K562 (cell line): ENCODE measurements around the gene IPO13. TPM values are rescaled to one million over a fixed set of nuclear protein-coding genes. Genes with fewer than 3 reads are reported as not detected.
A peak's percentile ranks its signal among the peaks of the same experiment; 100 is the strongest.

Experiments
- ATAC-seq: fragments of 200-7000 bp; cut with Tn5 transposase; 3 replicates; pipeline ENCODE4 v1.9.1; 2020; ENCODE audit warnings: moderate library complexity
- BruUV-seq: library from RNA; stranded (reverse); fragments of 400-500 nt; replicated peaks from 2 replicates; lab custom pipeline; 2021; lab: Mats Ljungman, UMichigan
- CTCF ChIA-PET: fragments of 300-600 bp; formaldehyde crosslinking; extraction: SDS; loops from one replicate; lab custom pipeline; 2021; ENCODE audit warnings: low intra/inter-chr PET ratio; lab: Yijun Ruan, JAX
- POLR2A ChIA-PET: fragments of 300-600, 350-650 bp; sonication (Branson Sonifier 250); formaldehyde crosslinking; extraction: SDS; loops from one replicate; lab custom pipeline; 2021; ENCODE audit warnings: antibody characterized with exemption, inconsistent platforms; lab: Yijun Ruan, JAX
- DNase-seq, 4 experiments: peaks; one replicate each; pipeline versions ENCODE4 v3.0.0 to v3.0.0-alpha.2; 2011 to 2018; ENCODE audit warnings: low spot score in 3 of 4, mixed read lengths in 3 of 4; ENCODE audit errors: extremely low read depth in 1 of 4
- FAIRE-seq: peaks from 2 replicates; lab custom pipeline; 2011; peaks lifted over from hg19 to GRCh38; lab: Jason Lieb, UNC
- H2AFZ ChIP-seq: 2 replicates; pipeline ENCODE4 v1.6.0; 2011; ENCODE audit warnings: low read depth, low read length, control low read depth, inconsistent platforms
- H3K27ac ChIP-seq: fragments of 200-600 bp; 3 replicates; pipeline ENCODE4 v1.8.0; 2011; ENCODE audit warnings: low read depth, mild to moderate bottlenecking, control low read depth, inconsistent platforms, low read length, moderate library complexity, mixed read lengths; ENCODE audit errors: extremely low read depth
- H3K27me3 ChIP-seq, 2 experiments: fragments of 300-600 bp in 1 of 2; 2 replicates in 1 of 2; 3 replicates in 1 of 2; pipeline versions ENCODE4 v1.6.0 to v1.8.0; 2011; ENCODE audit warnings: inconsistent platforms in 2 of 2, low read length in 2 of 2, mild to moderate bottlenecking in 1 of 2, mixed read lengths in 1 of 2, moderate library complexity in 1 of 2; ENCODE audit not compliant: control insufficient read depth in 2 of 2, insufficient read depth in 2 of 2
- H3K36me3 ChIP-seq: fragments of 300-600 bp; 3 replicates; pipeline ENCODE4 v1.8.0; 2011; ENCODE audit warnings: mild to moderate bottlenecking, low read length, inconsistent platforms; ENCODE audit not compliant: control insufficient read depth, insufficient read depth
- H3K4me1 ChIP-seq, 2 experiments: fragments of 200-600 bp in 1 of 2; replicated peaks in 1 of 2; 2 replicates in 1 of 2; 3 replicates in 1 of 2; pipeline versions ENCODE4 v1.5.1 to v1.8.0; 2011; ENCODE audit warnings: inconsistent platforms in 2 of 2, low read length in 2 of 2, mild to moderate bottlenecking in 1 of 2, mixed read lengths in 1 of 2, moderate library complexity in 1 of 2; ENCODE audit not compliant: control insufficient read depth in 2 of 2, insufficient read depth in 2 of 2
- H3K4me2 ChIP-seq: 2 replicates; pipeline ENCODE4 v1.6.1; 2011; ENCODE audit warnings: low read length, control low read depth, inconsistent platforms, mixed read lengths; ENCODE audit not compliant: insufficient read depth
- H3K4me3 ChIP-seq: fragments of 200-600 bp; sonication (generic), shearing (Covaris generic); 2 replicates; pipeline ENCODE4 v1.5.1; 2016; ENCODE audit warnings: control low read depth, inconsistent platforms
- H3K79me2 ChIP-seq: fragments of 200-600 bp; 3 replicates; pipeline ENCODE4 v1.8.0; 2011; ENCODE audit warnings: low read length, inconsistent platforms; ENCODE audit not compliant: control insufficient read depth, insufficient read depth
- H3K9ac ChIP-seq, 2 experiments: 2 replicates each; pipeline versions ENCODE4 v1.6.0 to v1.6.1; 2011; ENCODE audit warnings: low read depth in 2 of 2, low read length in 2 of 2, control low read depth in 1 of 2, inconsistent platforms in 1 of 2, mild to moderate bottlenecking in 1 of 2, mixed read lengths in 1 of 2; ENCODE audit not compliant: insufficient read depth in 1 of 2
- H3K9me1 ChIP-seq: one replicate; pipeline ENCODE4 v1.6.0; 2011; ENCODE audit warnings: inconsistent platforms, mild to moderate bottlenecking, low read length, moderate library complexity; ENCODE audit not compliant: control insufficient read depth, insufficient read depth
- H3K9me3 ChIP-seq: replicated peaks from 2 replicates; pipeline ENCODE4 v1.5.1; 2011; ENCODE audit warnings: low read depth, low read length, inconsistent platforms; ENCODE audit not compliant: control insufficient read depth, insufficient read depth
- H4K20me1 ChIP-seq: replicated peaks from 2 replicates; pipeline ENCODE4 v1.6.1; 2011; ENCODE audit warnings: low read length, inconsistent platforms, mixed read lengths; ENCODE audit not compliant: control insufficient read depth, insufficient read depth
- RBM14 ChIP-seq: fragments of 200-400 bp; formaldehyde crosslinking; IDR thresholded peaks from 2 replicates; pipeline ENCODE4 v1.6.1; 2018; ENCODE audit warnings: low read depth, mild to moderate bottlenecking, low read length, moderate library complexity, borderline replicate concordance; ENCODE audit not compliant: insufficient read depth
- SIN3B ChIP-seq: fragments of 450-650 bp; IDR thresholded peaks from 2 replicates; pipeline ENCODE4 v1.6.1; 2017; ENCODE audit warnings: low read depth, mild to moderate bottlenecking, moderate library complexity
- ZNF232 ChIP-seq: sonication (generic); formaldehyde crosslinking; IDR thresholded peaks from 2 replicates; pipeline ENCODE4 v1.8.0; 2022; ENCODE audit warnings: mild to moderate bottlenecking, missing genetic modification reagents
- ZNF589 ChIP-seq: fragments of 200-800 bp; sonication (Bioruptor generic); IDR thresholded peaks from 2 replicates; pipeline ENCODE4 v1.6.1; 2016; ENCODE audit warnings: low read depth, missing genetic modification characterization, missing compliant biosample characterization
- WGBS: fragments of 100-300 bp; shearing (Covaris generic); methylation state at CpG from one replicate; pipeline ENCODE4 v1.1.6; 2016; ENCODE audit warnings: low coverage, mixed read lengths; ENCODE audit not compliant: insufficient coverage; ENCODE audit errors: missing lambda C conversion rate; 5-methylcytosine and 5-hydroxymethylcytosine counted together
- in situ Hi-C: fragments of 300-500 bp; cut with MboI; formaldehyde crosslinking; loops from 4 replicates; pipeline ENCODE4 v1.15.0; 2018; ENCODE audit warnings: inconsistent platforms, mixed read lengths
- intact Hi-C: fragments of 100-400 bp; cut with micrococcal nuclease; formaldehyde crosslinking; loops from 2 replicates; pipeline ENCODE4 v1.14.2; 2022
- polyA plus RNA-seq, 8 experiments: library from polyadenylated mRNA; depleted of rRNA in 4 of 8; stranded (reverse) in 5 of 8; unstranded in 3 of 8; fragments of >200 nt; fragmentation: Nextera tagmentation in 2 of 8; fragmentation: Illumina TruSeq in 1 of 8; extraction: Ambion mirVana in 2 of 8; extraction: Trizol in 1 of 8; gene quantifications; 2 replicates each; pipeline versions ENCODE4 v1.2.1 to v1.2.3, GENCODE V29; 2011 to 2014; ENCODE audit warnings: inconsistent platforms in 1 of 8, missing spikeins in 1 of 8
- total RNA-seq, 7 experiments: library from RNA; depleted of rRNA in 6 of 7; stranded (reverse); fragments of >200 nt in 6 of 7; fragmentation: Illumina TruSeq in 2 of 7; extraction: Trizol in 2 of 7; gene quantifications; 2 replicates each; pipeline versions ENCODE4 v1.2.1 to v1.2.3, GENCODE V29; 2011 to 2021; ENCODE audit warnings: low replicate concordance in 1 of 7

Gene IPO13
- total and polyA plus RNA-seq, 9 of the 15 experiments (the other 6 are each of a cell fraction or from before 2014, with no cell fraction given), result 7.0 to 30.8 (median 16.2) TPM

DNA sequence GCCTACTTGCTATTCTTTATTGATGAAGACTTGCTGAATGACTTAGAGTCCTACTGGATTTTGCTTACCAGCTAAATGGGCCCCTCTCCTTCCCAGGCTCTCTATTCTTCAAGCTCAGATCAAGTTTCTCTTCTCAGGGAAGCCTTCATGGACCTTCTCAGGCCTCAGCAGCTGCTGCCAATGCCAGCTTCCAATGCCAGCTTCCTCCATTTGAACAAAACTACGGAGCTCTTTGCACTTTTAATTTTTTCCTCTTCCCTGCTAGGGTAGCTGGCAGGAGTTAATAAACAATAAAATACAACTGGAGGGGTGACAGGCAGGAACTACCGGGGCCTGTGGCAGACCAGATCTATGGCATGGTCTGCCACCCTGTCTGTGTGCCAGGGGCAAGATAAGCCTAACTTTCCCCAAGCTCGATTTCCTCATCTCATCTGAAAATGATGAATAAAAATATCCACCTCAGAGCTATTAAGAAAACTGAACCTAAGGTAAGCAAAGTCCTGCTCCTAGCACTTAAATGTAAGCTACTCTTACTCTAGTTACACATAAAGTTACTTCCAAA, 995 bp upstream of the IPO13 start:
- H3K4me3 ChIP-seq, result peak overlapping the region; percentile 60
- CTCF ChIA-PET, result interaction anchor here (0.8 to 1.7 kb wide), 3 partner anchors 11 to 415 kb away, joined by 4 to 7 read pairs (median 4); partner anchors contain the start of genes ARTN and PTPRF
- no peak for ATAC-seq
- no peak for DNase-seq
- no peaks in the 10 kb centered on the region for H3K9me3 ChIP-seq
- WGBS, result 4% methylated on average over 3 of the region's 3 CpGs
- intact Hi-C loops (loop anchor here (1.0 to 5.0 kb wide), 3 partner anchors 24 to 92 kb away; partner anchors contain the start of gene ATP6V0B), in situ Hi-C loops (no loop called here)
- FAIRE-seq, result no peak
- H3K27ac ChIP-seq, result peak overlapping the region; percentile 99
- no peaks in the 10 kb centered on the region for H3K27me3 ChIP-seq
- no peaks in the 10 kb centered on the region for H4K20me1 ChIP-seq
- peak overlapping the region; percentile 98 for H3K9ac ChIP-seq
- TSS peak; percentile 77 for BruUV-seq
- peak overlapping the region; percentile 98 for H3K4me2 ChIP-seq
- TF ChIP-seq RBM14 (no peak), SIN3B (0 out of 2 replicates have a peak, but pooled peaks have one; percentile 8), ZNF589 (CRISPR knock-in tag) (0 out of 2 replicates have a peak, but pooled peaks have one; percentile 19), ZNF232 (CRISPR knock-in tag) (peak; percentile 10; the same call in 1 of the 2 replicates)
- H2AFZ ChIP-seq, result peak overlapping the region; percentile 100
- H3K9me1 ChIP-seq, result no peaks in the 10 kb centered on the region
- peaks cover 39% of the 10 kb centered on the region for H3K79me2 ChIP-seq
- H3K4me1 ChIP-seq, result peaks cover 17 to 41% of the 10 kb centered on the region in 2 experiments
- POLR2A ChIA-PET, result interaction anchor here (0.5 to 1.2 kb wide), 7 partner anchors 10 to 499 kb away, joined by 3 to 4 read pairs (median 3); partner anchors contain the start of gene DPH2
- H3K36me3 ChIP-seq, result peaks cover 21% of the 10 kb centered on the region
